Peyer's patch (tissue), 4 donors: ENCODE data around the gene PLSCR1.

Experiments
- POLR2A ChIP-seq, 2 donors: fragments of 450-650 bp; IDR thresholded peaks; one replicate each; pipeline ENCODE4 v1.5.1; 2017; ENCODE audit warnings: antibody characterized with exemption in 2 of 2, mild to moderate bottlenecking in 2 of 2, moderate library complexity in 2 of 2
- TF ChIP-seq, protein P1 (sequence below), 6 experiments: fragments of 450-650 bp in 4 of 6; fragments of 200-600 bp in 2 of 6; sonication (generic) in 1 of 6; IDR thresholded peaks; one replicate each; pipeline ENCODE4 v1.5.1; 2017 to 2019; ENCODE audit warnings: antibody characterized with exemption in 6 of 6, mild to moderate bottlenecking in 3 of 6, moderate library complexity in 1 of 6

DNA sequence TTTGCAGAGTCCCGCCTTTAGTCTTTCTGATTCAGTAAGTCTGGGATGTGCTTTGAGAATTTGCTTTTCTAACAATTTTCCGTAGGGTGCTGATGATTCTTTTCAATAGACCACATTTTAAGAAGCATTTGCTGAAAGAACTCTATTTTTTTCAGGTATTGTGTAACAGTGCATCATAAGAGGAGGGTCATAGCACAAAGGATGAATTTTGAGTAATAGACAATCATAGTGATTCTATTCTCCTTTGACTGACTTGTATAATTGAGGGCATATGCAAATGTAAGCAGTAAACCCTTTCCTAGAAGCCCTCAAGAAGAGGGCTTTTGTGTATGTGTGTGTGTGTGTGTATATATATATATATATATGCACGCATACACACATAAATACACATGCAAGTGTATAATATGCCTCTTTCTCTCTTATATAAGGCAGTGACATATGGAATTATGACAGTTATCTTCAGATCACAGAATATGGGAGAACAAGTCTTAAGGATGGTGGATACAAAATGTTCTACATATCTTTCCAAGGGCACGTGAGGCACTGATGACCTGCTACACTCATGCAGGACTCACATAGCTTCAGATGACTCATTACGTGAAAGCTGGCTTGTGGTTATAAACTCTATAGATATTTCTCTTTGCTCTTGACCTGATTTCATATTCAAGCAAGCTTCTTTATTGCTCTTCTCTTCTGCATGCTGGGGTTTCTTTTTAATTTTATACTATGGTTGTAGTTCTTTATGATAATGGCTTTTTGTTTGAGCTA lies 6.5 kb upstream of the PLSCR1 start:
- TF ChIP-seq, protein P1, sequence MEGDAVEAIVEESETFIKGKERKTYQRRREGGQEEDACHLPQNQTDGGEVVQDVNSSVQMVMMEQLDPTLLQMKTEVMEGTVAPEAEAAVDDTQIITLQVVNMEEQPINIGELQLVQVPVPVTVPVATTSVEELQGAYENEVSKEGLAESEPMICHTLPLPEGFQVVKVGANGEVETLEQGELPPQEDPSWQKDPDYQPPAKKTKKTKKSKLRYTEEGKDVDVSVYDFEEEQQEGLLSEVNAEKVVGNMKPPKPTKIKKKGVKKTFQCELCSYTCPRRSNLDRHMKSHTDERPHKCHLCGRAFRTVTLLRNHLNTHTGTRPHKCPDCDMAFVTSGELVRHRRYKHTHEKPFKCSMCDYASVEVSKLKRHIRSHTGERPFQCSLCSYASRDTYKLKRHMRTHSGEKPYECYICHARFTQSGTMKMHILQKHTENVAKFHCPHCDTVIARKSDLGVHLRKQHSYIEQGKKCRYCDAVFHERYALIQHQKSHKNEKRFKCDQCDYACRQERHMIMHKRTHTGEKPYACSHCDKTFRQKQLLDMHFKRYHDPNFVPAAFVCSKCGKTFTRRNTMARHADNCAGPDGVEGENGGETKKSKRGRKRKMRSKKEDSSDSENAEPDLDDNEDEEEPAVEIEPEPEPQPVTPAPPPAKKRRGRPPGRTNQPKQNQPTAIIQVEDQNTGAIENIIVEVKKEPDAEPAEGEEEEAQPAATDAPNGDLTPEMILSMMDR (IDR thresholded peaks at IDR 0.05), result no peak
- TF ChIP-seq POLR2A (IDR thresholded peaks at IDR 0.05), result no peak
